ENCODE measurements around the gene ZNF526.

DNA sequence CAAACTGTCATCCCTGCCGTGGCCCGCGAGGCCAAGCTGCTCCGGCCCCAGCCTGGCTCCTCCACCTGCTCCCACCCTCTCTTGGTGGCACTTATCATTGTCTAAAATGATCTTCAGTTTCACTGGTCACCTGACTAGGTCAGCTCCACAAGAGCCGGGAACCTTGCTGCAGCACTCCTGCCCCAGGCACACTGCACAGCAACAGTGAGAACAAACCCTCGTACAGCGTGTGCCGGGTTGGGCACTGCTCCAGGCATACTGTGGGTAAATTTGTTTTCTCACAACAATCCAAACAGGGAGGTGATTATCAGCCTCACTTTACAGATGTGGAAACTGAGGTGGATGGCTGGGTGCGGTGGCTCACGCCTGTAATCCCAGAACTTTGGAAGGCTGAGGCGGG, 11.5 kb upstream of the ZNF526 start:
- no peak for TF ChIP-seq EZH2 (IDR thresholded peaks at IDR 0.05; ENCODE audit: borderline replicate concordance, low read length)
- TF ChIP-seq, protein P1, sequence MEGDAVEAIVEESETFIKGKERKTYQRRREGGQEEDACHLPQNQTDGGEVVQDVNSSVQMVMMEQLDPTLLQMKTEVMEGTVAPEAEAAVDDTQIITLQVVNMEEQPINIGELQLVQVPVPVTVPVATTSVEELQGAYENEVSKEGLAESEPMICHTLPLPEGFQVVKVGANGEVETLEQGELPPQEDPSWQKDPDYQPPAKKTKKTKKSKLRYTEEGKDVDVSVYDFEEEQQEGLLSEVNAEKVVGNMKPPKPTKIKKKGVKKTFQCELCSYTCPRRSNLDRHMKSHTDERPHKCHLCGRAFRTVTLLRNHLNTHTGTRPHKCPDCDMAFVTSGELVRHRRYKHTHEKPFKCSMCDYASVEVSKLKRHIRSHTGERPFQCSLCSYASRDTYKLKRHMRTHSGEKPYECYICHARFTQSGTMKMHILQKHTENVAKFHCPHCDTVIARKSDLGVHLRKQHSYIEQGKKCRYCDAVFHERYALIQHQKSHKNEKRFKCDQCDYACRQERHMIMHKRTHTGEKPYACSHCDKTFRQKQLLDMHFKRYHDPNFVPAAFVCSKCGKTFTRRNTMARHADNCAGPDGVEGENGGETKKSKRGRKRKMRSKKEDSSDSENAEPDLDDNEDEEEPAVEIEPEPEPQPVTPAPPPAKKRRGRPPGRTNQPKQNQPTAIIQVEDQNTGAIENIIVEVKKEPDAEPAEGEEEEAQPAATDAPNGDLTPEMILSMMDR (IDR thresholded peaks at IDR 0.05; ENCODE audit: low read length) = no peak
